ENCODE data around the gene ZSCAN10.

- peak; percentile 49; the same call in 1 of the 2 replicates for TF ChIP-seq POLR2AphosphoS5 (IDR thresholded peaks at IDR 0.05; ENCODE audit: borderline replicate concordance, low read depth, low read length)
- no peak for TF ChIP-seq EZH2 (IDR thresholded peaks at IDR 0.05)
These were observed 25.1 kb upstream of the ZSCAN10 start for GRCh38 chr16:3123986-3124886.

Data from SK-N-MC (cell line).